Fibroblast of skin of scalp (primary cell): ENCODE data around the gene SYNPO2.
A peak's percentile ranks its signal among the peaks of the same experiment; 100 is the strongest.

Source experiments
- DNase-seq: peaks from one replicate; pipeline ENCODE4 v3.0.0-alpha.2; 2013

Gene SYNPO2

GRCh38 chr4:118935819-118936218 lies 47.2 kb downstream of the SYNPO2 start:
- no peak for DNase-seq

- no peak for DNase-seq
These were observed 47.8 kb downstream of the SYNPO2 start for GRCh38 chr4:118936406-118936805.

- DNase-seq = no peak
These were observed 50.6 kb downstream of the SYNPO2 start for GRCh38 chr4:118939169-118939783.

GRCh38 chr4:118941149-118941548 lies 52.5 kb downstream of the SYNPO2 start:
- peak; percentile 44 for DNase-seq

GRCh38 chr4:118941799-118942198 lies 53.1 kb downstream of the SYNPO2 start:
- peak; percentile 37 for DNase-seq

- DNase-seq = peak; percentile 64
These were observed 53.8 kb downstream of the SYNPO2 start for GRCh38 chr4:118942465-118942864.

- DNase-seq = no peak
These were observed 58.4 kb downstream of the SYNPO2 start for GRCh38 chr4:118947095-118947494.

GRCh38 chr4:118948545-118949144 lies 60.0 kb downstream of the SYNPO2 start:
- no peak for DNase-seq

- no peak for DNase-seq
These were observed 61.6 kb downstream of the SYNPO2 start for GRCh38 chr4:118950224-118950623.

- no peak for DNase-seq
These were observed 62.4 kb downstream of the SYNPO2 start for GRCh38 chr4:118950929-118951570.

GRCh38 chr4:118953276-118953675 lies 64.6 kb downstream of the SYNPO2 start:
- DNase-seq = peak; percentile 66

- DNase-seq = peak; percentile 77
These were observed 65.6 kb downstream of the SYNPO2 start for GRCh38 chr4:118954246-118954645.

GRCh38 chr4:118955515-118955914 lies 66.9 kb downstream of the SYNPO2 start:
- DNase-seq = peak; percentile 88

GRCh38 chr4:118957722-118958445 lies 69.2 kb downstream of the SYNPO2 start:
- peak; percentile 90 for DNase-seq

GRCh38 chr4:118962540-118962939 lies 73.9 kb downstream of the SYNPO2 start:
- peak; percentile 40 for DNase-seq

- peak; percentile 72 for DNase-seq
These were observed 76.3 kb downstream of the SYNPO2 start for GRCh38 chr4:118964891-118965411.

- DNase-seq = peak; percentile 72
These were observed 78.7 kb downstream of the SYNPO2 start for GRCh38 chr4:118967393-118967792.

- DNase-seq = peak; percentile 96
These were observed 79.4 kb downstream of the SYNPO2 start for GRCh38 chr4:118968005-118968404.

GRCh38 chr4:118968813-118969212 lies 80.2 kb downstream of the SYNPO2 start:
- no peak for DNase-seq

GRCh38 chr4:118969359-118969758 lies 80.7 kb downstream of the SYNPO2 start:
- peak; percentile 82 for DNase-seq

- DNase-seq = no peak
These were observed 83.5 kb downstream of the SYNPO2 start for GRCh38 chr4:118972167-118972566.

- DNase-seq = peak; percentile 83
These were observed 84.6 kb downstream of the SYNPO2 start for GRCh38 chr4:118973295-118973694.

- peak; percentile 75 for DNase-seq
These were observed 86.1 kb downstream of the SYNPO2 start for GRCh38 chr4:118974758-118975157.
